Epithelial cell of proximal tubule (primary cell): ENCODE results near the gene LTA4H. TPM values are rescaled to one million over a fixed set of nuclear protein-coding genes. Genes with fewer than 3 reads are reported as not detected.

Experiments used
- DNase-seq: peaks from one replicate; pipeline ENCODE4 v3.0.0-alpha.2; 2011; ENCODE audit warnings: low read depth
- H3K4me3 ChIP-seq: 2 replicates; pipeline ENCODE4 v1.5.1; 2011; ENCODE audit warnings: low read depth, mild to moderate bottlenecking, low read length
- CTCF ChIP-seq: conservative IDR thresholded peaks from 2 replicates; pipeline ENCODE4 v1.5.1; 2012; ENCODE audit warnings: low read depth, mild to moderate bottlenecking, low read length
- total RNA-seq: library from RNA; depleted of rRNA; stranded (reverse); fragments of >200 nt; gene quantifications from 2 replicates; pipeline ENCODE4 v1.2.3, GENCODE V29; 2015

The LTA4H gene
- total RNA-seq, 1 donor from 2014 or later: 77.2 TPM

DNA sequence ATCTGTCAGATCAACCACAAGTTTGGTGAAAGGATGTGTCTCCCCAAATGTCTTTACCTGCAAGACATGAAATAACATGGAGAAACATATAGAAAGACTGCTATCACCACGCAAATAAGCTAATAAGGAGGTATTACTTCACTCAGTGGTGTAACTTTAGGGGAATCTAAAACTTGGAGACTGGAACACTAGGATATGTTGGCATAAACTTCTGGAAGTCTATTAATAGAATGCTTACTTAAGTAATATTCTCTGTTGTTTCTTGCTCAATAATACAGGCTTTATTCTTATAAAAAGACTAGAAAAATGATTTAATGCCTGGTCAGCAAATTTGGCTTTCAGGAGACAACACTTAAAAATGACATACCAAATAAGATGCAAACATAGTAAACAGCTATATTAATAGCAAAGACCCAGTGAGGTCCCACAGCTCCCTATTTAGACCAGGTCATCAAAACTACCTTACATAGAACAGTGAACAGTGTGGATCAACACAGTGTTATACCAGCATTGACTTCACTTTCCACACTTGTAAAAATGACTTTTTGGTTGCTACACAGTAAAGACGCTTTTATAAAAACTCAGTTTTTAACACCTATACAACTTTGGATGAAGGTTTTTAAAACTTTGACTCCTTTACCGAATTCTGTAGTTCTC is 20.3 kb downstream of the LTA4H start:
- H3K4me3 ChIP-seq: no peak overlapping the region
- TF ChIP-seq CTCF: no peak
- no peak for DNase-seq

DNA sequence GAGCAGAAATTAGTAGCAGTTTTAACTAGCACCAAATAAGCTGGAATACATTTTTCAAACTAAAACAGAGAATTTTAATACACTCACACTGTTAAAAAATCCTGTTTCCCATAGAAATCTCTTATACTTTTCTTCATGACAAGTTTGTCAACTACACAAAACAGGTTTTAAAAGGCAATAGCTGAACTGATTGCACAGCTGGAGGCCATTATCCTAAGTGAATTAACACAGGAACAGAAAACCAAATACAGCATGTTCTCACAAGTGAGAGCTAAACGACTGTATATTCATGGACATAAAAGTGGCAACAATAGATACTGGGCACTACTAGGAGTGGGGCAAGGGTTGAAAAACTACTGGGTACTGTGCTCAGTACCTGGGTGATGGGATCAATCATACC is 27.7 kb downstream of the LTA4H start:
- no peak overlapping the region for H3K4me3 ChIP-seq

DNA sequence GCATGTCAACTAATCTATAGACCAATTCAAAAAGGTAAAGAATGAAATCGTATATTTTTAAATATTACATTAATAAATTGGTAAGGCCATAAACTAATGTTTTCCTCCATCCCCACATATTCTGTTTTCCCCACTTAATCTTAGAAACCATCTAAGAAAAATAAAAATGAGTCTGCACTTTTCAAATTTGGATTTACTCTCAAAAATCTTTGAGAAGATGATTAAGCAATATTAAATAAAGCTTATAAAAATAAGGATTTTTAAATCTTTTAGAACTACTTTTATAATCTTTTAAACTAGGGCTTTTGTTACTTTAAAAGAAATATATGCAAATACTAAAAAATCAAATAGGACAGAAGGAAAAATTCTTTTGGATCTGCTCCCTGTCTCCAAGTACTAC is 28.7 kb downstream of the LTA4H start:
- no peak overlapping the region for H3K4me3 ChIP-seq
- no peak for DNase-seq
- TF ChIP-seq CTCF: no peak

More for the DNA sequence above, 27.7 kb downstream of the LTA4H start:
- no peak for TF ChIP-seq CTCF
- DNase-seq: no peak

- no peak for TF ChIP-seq CTCF
Measured at GRCh38 chr12:96000858-96001257, 34.5 kb downstream of the LTA4H start.

GRCh38 chr12:95999484-95999883 is 35.9 kb downstream of the LTA4H start:
- no peak for DNase-seq
- TF ChIP-seq CTCF: no peak
- H3K4me3 ChIP-seq: no peak overlapping the region

More at GRCh38 chr12:96000858-96001257, 34.5 kb downstream of the LTA4H start:
- no peak for DNase-seq
- H3K4me3 ChIP-seq: no peak overlapping the region

DNA sequence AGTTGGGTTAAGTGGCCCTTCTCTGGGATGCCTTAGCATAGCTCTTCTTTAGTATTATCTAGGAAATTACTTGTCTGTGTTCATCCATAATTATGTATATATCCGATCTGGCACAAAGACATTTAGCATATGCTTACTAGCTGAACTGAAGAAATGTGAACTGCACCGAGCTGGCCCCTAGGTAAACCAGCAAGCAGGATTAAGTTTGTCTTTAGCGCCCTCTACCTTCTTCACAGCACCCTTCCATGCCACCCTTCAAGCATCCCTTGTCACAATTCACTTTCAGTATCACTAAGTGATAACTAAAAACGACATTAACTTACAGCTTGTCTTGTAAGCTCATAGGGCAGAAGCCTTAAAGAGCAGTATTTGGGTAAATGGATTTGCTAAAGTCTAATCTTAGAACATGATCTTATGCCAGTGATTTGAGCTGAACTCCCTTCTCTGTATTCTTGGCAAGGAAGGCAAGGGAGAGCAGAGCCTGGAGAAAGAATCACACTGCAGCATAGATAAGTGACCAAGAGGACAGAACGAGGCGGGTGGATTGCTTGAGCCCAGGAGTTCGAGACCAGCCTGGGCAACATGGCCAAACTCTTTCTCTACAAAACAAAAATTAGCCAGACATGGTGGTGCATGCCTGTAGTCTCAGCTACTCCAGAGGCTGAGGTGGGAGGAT is 36.6 kb downstream of the LTA4H start:
- peak; percentile 88 for TF ChIP-seq CTCF
- no peak for DNase-seq
- H3K4me3 ChIP-seq: no peak overlapping the region

DNA sequence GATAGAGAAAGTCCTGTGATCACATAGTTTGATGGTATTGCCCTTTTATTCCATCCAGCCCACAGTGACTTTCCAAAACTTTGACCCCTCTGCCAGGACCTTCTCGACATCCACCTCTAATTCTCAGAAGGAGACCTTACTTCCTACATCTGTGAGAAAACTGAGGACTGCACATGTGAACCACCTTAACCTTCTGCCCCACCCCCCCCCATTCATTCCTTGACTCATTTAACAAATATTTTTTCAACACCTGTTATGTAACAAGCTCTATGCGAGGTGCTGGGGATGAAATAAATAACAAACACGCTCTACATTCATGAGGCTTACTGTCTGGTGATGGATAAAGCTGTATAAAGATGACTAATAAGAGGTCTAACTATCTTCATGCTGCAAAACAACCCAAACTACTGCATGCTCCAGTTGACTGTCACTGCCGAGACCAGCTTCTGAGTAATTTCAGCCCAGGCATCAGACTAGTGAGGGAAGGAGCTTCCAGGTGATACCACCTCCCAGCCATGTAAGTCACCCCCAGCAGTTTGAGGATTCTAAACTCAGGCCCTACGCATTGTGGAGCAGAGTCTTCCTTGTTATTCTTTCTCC is 37.4 kb downstream of the LTA4H start:
- TF ChIP-seq CTCF: no peak
- no peak for DNase-seq
- no peak overlapping the region for H3K4me3 ChIP-seq
